ENCODE results near the gene DPH2.
A peak's percentile ranks its signal among the peaks of the same experiment; 100 is the strongest.

Gene DPH2, protein sequence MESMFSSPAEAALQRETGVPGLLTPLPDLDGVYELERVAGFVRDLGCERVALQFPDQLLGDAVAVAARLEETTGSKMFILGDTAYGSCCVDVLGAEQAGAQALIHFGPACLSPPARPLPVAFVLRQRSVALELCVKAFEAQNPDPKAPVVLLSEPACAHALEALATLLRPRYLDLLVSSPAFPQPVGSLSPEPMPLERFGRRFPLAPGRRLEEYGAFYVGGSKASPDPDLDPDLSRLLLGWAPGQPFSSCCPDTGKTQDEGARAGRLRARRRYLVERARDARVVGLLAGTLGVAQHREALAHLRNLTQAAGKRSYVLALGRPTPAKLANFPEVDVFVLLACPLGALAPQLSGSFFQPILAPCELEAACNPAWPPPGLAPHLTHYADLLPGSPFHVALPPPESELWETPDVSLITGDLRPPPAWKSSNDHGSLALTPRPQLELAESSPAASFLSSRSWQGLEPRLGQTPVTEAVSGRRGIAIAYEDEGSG

DNA sequence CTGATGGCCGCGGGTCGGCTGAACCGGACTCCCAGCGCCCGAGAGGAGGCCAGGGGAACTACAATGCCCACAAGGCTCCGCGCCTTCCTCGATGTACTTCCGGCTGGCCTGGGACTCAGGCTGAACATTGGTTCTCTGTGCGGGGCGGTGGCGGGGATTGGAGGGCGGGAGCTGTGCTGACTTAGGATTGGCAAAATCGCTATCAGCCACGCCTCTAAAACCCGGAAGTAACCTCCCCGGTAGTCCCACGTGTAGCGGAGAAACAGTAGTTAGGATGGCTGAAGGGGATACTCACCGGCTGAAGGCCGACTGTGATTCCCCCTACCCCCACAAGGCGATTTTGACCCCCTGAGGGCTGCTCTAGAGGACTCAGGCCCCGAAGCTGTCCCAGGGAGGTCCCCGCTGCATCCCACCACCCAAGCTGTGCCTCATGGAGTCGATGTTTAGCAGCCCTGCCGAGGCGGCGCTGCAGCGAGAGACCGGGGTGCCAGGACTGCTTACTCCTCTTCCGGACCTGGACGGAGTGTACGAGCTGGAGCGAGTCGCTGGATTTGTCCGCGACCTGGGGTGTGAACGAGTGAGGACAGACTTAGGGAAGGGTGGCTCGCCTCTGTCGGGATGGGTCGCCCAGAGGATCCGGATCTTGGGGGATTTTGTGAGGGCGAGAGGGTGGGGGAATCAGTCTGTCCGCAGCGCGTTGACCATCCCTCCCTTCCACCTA is at the start of gene DPH2:
DPH2 (plus strand) TSS at position 265 of the 721 bp plus-strand sequence; CDS start at position 431, 166 bp downstream.
- H3K9ac ChIP-seq (ENCODE audit: low read depth in 1 of 2, low read length in 2 of 2) = peak within 1 kb of the TSS; percentile 51 to 79
- H3K27ac ChIP-seq (ENCODE audit: low read depth, low read length) = no peak within 1 kb of the TSS

DNA sequence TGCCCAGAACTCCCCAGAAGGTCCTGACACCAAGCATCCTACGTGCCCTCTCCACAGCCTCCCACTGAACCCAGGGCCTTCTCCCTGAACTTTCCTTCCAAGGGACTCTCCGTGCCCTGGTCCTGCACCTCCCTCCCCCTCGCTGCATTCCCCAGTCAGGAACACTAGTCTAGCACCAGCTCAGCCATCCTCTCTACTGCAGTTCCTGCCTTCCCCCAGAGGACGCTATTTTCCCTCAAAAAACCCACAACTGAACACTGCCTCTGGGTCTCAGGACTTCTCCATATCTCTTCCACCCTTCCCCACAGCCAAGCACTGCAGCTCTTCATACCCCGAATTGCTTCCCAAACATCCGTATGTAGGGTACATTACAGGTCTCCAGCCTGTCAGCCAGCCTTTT is 48.8 kb upstream of the DPH2 start:
- Histone ChIP-seq H3K27ac (ENCODE audit: low read depth, low read length) (no peak overlapping the region), H3K27me3 (ENCODE audit: control insufficient read depth in 1 of 2, insufficient read depth in 2 of 2, low read length in 2 of 2) (no peaks in the 10 kb centered on the region), H3K4me3 (ENCODE audit: low read depth in 1 of 2, low read length in 2 of 2) (no peak overlapping the region), H3K9ac (ENCODE audit: low read depth in 1 of 2, low read length in 2 of 2) (no peak overlapping the region), H3K4me1 (ENCODE audit: control insufficient read depth in 1 of 2, insufficient read depth in 2 of 2, low read length in 2 of 2) (no peaks in the 10 kb centered on the region), H3K9me3 (ENCODE audit: control insufficient read depth in 1 of 2, low read length in 2 of 2) (no peaks in the 10 kb centered on the region), H3K36me3 (ENCODE audit: control insufficient read depth in 1 of 2, insufficient read depth in 2 of 2, low read length in 2 of 2) (no peaks in the 10 kb centered on the region)

More for the DNA sequence above, at the start of gene DPH2:
- Histone ChIP-seq H3K36me3 (ENCODE audit: control insufficient read depth in 1 of 2, insufficient read depth in 2 of 2, low read length in 2 of 2) (peaks cover 4 to 23% of the 10 kb centered on the region in 2 donors), H3K9me3 (ENCODE audit: control insufficient read depth in 1 of 2, low read length in 2 of 2) (no peaks in the 10 kb centered on the region), H3K4me1 (ENCODE audit: control insufficient read depth in 1 of 2, insufficient read depth in 2 of 2, low read length in 2 of 2) (peaks cover 18 to 27% of the 10 kb centered on the region in 2 donors), H3K27me3 (ENCODE audit: control insufficient read depth in 1 of 2, insufficient read depth in 2 of 2, low read length in 2 of 2) (no peaks in the 10 kb centered on the region), H3K4me3 (ENCODE audit: low read depth in 1 of 2, low read length in 2 of 2) (peak within 1 kb of the TSS; percentile 96 to 99)

DNA sequence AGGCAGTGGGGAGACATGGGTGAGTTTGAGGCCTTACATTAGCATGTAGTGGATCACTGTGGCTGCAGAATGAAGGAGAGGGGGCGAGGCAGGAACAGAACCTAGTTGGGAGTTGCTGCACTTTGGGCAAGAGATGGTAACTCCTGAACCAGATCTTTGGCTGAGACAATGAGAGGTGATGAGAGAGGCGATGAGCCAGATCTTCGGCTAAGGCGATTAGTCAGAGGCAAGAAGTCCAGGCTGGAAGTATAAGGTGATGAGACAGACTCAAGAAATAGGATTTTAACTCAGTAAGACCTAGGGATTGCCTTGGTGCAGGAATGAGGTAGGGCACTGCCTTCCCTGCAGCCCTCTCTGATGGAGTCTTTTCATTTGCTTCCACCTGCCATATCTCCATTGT is 45.3 kb upstream of the DPH2 start:
- no peaks in the 10 kb centered on the region for H3K36me3 ChIP-seq (ENCODE audit: control insufficient read depth in 1 of 2, insufficient read depth in 2 of 2, low read length in 2 of 2)
- no peak overlapping the region for H3K27ac ChIP-seq (ENCODE audit: low read depth, low read length)
- no peaks in the 10 kb centered on the region for H3K4me1 ChIP-seq (ENCODE audit: control insufficient read depth in 1 of 2, insufficient read depth in 2 of 2, low read length in 2 of 2)
- H3K9me3 ChIP-seq (ENCODE audit: control insufficient read depth in 1 of 2, low read length in 2 of 2) = no peaks in the 10 kb centered on the region
- no peak overlapping the region for H3K4me3 ChIP-seq (ENCODE audit: low read depth in 1 of 2, low read length in 2 of 2)
- H3K9ac ChIP-seq (ENCODE audit: low read depth in 1 of 2, low read length in 2 of 2) = no peak overlapping the region
- no peaks in the 10 kb centered on the region for H3K27me3 ChIP-seq (ENCODE audit: control insufficient read depth in 1 of 2, insufficient read depth in 2 of 2, low read length in 2 of 2)

DNA sequence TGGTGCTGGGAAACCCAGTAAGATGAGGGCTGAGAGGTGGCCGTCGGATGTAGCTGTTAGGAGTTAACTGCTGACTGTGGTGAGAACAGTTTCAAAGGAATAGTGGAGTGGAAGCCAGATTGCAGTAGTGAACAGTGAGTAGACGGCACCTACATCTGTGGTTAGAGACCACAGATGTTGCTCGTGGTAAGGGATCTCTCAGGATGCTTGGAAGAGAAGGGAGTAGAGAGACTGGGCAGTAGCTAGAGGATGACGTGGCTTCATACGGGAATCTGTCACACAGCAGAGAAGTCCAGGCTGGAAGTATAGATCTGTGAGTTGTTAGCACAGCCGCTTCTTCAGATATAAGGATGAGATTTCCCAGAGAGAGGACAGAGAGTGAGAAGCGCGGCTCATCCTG is 44.0 kb upstream of the DPH2 start:
- Histone ChIP-seq H3K9me3 (ENCODE audit: control insufficient read depth in 1 of 2, low read length in 2 of 2) (no peaks in the 10 kb centered on the region), H3K4me1 (ENCODE audit: control insufficient read depth in 1 of 2, insufficient read depth in 2 of 2, low read length in 2 of 2) (no peaks in the 10 kb centered on the region), H3K9ac (ENCODE audit: low read depth in 1 of 2, low read length in 2 of 2) (no peak overlapping the region), H3K4me3 (ENCODE audit: low read depth in 1 of 2, low read length in 2 of 2) (no peak overlapping the region), H3K36me3 (ENCODE audit: control insufficient read depth in 1 of 2, insufficient read depth in 2 of 2, low read length in 2 of 2) (no peaks in the 10 kb centered on the region), H3K27me3 (ENCODE audit: control insufficient read depth in 1 of 2, insufficient read depth in 2 of 2, low read length in 2 of 2) (no peaks in the 10 kb centered on the region), H3K27ac (ENCODE audit: low read depth, low read length) (no peak overlapping the region)

DNA sequence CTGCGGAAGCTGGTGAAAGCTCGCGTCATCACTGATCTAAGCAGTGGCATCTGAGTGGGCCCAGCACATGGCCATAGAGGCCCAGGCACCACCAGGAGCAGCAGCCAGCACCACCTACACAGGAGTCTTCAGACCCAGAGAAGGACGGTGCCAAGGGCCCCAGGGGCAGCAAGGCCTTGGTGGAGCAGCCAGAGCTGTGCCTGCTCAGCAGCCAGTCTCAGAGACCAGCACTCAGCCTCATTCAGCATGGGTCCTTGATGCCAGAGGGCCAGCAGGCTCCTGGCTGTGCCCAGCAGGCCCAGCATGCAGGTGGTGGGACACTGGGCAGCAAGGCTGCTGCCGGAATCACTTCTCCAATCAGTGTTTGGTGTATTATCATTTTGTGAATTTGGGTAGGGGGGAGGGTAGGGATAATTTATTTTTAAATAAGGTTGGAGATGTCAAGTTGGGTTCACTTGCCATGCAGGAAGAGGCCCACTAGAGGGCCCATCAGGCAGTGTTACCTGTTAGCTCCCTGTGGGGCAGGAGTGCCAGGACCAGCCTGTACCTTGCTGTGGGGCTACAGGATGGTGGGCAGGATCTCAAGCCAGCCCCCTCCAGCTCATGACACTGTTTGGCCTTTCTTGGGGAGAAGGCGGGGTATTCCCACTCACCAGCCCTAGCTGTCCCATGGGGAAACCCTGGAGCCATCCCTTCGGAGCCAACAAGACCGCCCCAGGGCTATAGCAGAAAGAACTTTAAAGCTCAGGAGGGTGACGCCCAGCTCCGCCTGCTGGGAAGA is 39.5 kb upstream of the DPH2 start:
- no peak overlapping the region for H3K9ac ChIP-seq (ENCODE audit: low read depth in 1 of 2, low read length in 2 of 2)
- H3K4me3 ChIP-seq (ENCODE audit: low read depth in 1 of 2, low read length in 2 of 2) = no peak overlapping the region
- H3K27me3 ChIP-seq (ENCODE audit: control insufficient read depth in 1 of 2, insufficient read depth in 2 of 2, low read length in 2 of 2) = peaks cover 0 to 6% of the 10 kb centered on the region in 2 donors
- H3K36me3 ChIP-seq (ENCODE audit: control insufficient read depth in 1 of 2, insufficient read depth in 2 of 2, low read length in 2 of 2) = no peaks in the 10 kb centered on the region
- no peak overlapping the region for H3K27ac ChIP-seq (ENCODE audit: low read depth, low read length)
- H3K9me3 ChIP-seq (ENCODE audit: control insufficient read depth in 1 of 2, low read length in 2 of 2) = no peaks in the 10 kb centered on the region
- H3K4me1 ChIP-seq (ENCODE audit: control insufficient read depth in 1 of 2, insufficient read depth in 2 of 2, low read length in 2 of 2) = peaks cover 11% of the 10 kb centered on the region in 2 donors

DNA sequence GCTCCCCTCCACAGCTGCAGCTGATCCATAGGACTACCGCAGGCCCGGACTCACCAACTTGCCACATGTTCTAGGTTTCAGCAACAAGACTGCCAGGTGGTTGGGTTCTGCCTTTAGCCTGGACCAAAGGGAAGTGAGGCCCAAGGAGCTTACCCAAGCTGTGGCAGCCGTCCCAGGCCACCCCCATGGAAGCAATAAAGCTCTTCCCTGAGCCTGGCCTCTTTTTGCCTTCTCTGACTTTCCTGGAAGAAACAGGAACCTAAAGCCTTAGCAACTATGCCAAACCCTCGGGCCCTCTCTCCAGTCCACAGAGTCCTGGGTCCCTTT is 38.9 kb upstream of the DPH2 start:
- no peaks in the 10 kb centered on the region for H3K9me3 ChIP-seq (ENCODE audit: control insufficient read depth in 1 of 2, low read length in 2 of 2)
- no peak overlapping the region for H3K9ac ChIP-seq (ENCODE audit: low read depth in 1 of 2, low read length in 2 of 2)
- H3K36me3 ChIP-seq (ENCODE audit: control insufficient read depth in 1 of 2, insufficient read depth in 2 of 2, low read length in 2 of 2) = no peaks in the 10 kb centered on the region
- H3K4me1 ChIP-seq (ENCODE audit: control insufficient read depth in 1 of 2, insufficient read depth in 2 of 2, low read length in 2 of 2) = peaks cover 11 to 15% of the 10 kb centered on the region in 2 donors
- H3K27ac ChIP-seq (ENCODE audit: low read depth, low read length) = no peak overlapping the region
- no peak overlapping the region for H3K4me3 ChIP-seq (ENCODE audit: low read depth in 1 of 2, low read length in 2 of 2)
- H3K27me3 ChIP-seq (ENCODE audit: control insufficient read depth in 1 of 2, insufficient read depth in 2 of 2, low read length in 2 of 2) = peaks cover 0 to 6% of the 10 kb centered on the region in 2 donors

DNA sequence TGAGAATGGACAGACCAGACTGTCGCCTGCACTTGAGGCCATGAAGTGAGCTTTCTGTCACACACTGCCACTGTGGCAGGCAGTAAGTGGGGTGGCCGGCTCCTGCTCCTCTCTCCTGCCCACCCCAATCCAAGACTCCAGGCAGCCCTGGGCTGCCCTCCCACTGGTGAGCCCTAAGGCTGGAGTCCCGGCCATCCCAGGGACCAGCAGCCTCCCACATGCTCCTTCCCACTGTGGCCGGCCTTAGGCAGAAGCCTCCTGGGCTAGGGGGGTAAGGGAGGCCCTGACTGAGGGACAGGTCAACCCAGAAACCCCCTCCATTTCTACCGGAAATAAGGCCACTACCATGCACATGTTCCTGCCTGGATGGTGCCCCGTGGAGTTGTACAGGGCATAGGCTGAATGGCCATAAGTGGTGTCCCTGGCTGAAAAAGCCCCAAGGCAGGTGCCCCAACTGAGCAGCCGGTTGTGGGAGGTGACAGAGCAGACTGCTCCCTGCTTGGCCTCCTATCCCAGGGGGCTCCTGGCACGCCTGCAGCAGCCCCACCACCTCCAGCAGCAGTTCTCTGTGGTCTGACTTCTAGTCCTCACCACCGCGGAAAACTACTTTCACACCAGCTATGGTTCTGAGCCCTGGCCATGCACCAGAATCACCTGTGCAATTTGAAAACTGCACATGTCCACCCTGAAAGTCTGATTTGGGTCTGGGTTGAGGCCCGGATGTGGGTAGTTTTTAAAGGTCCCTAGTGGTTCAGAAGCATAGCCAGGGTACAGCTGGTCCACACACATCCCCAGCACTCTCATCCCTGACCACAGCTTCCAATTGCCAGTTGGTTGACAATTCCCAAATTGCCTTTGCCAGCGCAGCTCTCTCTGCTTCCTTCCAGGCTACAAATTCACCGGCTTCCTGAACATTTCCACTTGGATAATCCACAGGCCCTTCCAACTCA is 37.8 kb upstream of the DPH2 start:
- peaks cover 15 to 21% of the 10 kb centered on the region in 2 donors for H3K4me1 ChIP-seq (ENCODE audit: control insufficient read depth in 1 of 2, insufficient read depth in 2 of 2, low read length in 2 of 2)
- no peak overlapping the region for H3K27ac ChIP-seq (ENCODE audit: low read depth, low read length)
- no peak overlapping the region for H3K4me3 ChIP-seq (ENCODE audit: low read depth in 1 of 2, low read length in 2 of 2)
- H3K9me3 ChIP-seq (ENCODE audit: control insufficient read depth in 1 of 2, low read length in 2 of 2) = no peaks in the 10 kb centered on the region
- H3K36me3 ChIP-seq (ENCODE audit: control insufficient read depth in 1 of 2, insufficient read depth in 2 of 2, low read length in 2 of 2) = no peaks in the 10 kb centered on the region
- H3K27me3 ChIP-seq (ENCODE audit: control insufficient read depth in 1 of 2, insufficient read depth in 2 of 2, low read length in 2 of 2) = peaks cover 0 to 6% of the 10 kb centered on the region in 2 donors
- H3K9ac ChIP-seq (ENCODE audit: low read depth in 1 of 2, low read length in 2 of 2) = no peak overlapping the region

DNA sequence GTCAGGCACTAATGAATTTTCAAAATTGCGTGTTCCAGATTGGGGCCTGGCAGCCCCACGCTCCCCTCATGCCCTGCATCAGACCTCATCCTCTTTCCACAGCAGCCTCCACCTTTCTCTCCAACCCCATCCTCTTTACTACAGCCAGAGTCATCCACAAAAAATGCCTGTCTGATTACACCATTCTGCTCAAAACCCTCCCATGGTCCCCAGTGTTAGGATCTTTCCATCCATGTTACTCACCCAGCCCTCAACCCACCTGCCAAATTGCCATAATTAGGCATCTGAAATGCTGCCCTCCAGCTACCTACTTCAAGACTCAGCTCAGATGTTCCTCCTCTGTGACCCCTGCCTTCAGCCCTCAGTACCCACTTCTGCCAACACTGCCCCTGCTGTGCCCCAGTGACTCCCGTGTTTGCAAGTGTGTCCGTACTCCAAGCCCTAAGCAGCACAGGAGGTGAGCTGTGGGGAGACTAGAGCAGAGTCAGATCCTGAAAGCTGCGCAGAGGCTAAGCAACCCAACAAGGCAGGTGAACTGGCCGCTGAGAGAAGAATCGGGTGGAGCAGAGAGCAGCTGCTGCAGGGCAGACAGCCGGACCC is 36.9 kb upstream of the DPH2 start:
- Histone ChIP-seq H3K27me3 (ENCODE audit: control insufficient read depth in 1 of 2, insufficient read depth in 2 of 2, low read length in 2 of 2) (peaks cover 0 to 6% of the 10 kb centered on the region in 2 donors), H3K4me1 (ENCODE audit: control insufficient read depth in 1 of 2, insufficient read depth in 2 of 2, low read length in 2 of 2) (peaks cover 15 to 21% of the 10 kb centered on the region in 2 donors), H3K9me3 (ENCODE audit: control insufficient read depth in 1 of 2, low read length in 2 of 2) (no peaks in the 10 kb centered on the region), H3K4me3 (ENCODE audit: low read depth in 1 of 2, low read length in 2 of 2) (peak overlapping the region; percentile 53), H3K9ac (ENCODE audit: low read depth in 1 of 2, low read length in 2 of 2) (no peak overlapping the region), H3K36me3 (ENCODE audit: control insufficient read depth in 1 of 2, insufficient read depth in 2 of 2, low read length in 2 of 2) (no peaks in the 10 kb centered on the region), H3K27ac (ENCODE audit: low read depth, low read length) (no peak overlapping the region)

Measured in duodenal mucosa (tissue), 2 donors.